ENCODE data around the gene CYB5B.
A peak's percentile ranks its signal among the peaks of the same experiment; 100 is the strongest.

CYB5B gene

DNA sequence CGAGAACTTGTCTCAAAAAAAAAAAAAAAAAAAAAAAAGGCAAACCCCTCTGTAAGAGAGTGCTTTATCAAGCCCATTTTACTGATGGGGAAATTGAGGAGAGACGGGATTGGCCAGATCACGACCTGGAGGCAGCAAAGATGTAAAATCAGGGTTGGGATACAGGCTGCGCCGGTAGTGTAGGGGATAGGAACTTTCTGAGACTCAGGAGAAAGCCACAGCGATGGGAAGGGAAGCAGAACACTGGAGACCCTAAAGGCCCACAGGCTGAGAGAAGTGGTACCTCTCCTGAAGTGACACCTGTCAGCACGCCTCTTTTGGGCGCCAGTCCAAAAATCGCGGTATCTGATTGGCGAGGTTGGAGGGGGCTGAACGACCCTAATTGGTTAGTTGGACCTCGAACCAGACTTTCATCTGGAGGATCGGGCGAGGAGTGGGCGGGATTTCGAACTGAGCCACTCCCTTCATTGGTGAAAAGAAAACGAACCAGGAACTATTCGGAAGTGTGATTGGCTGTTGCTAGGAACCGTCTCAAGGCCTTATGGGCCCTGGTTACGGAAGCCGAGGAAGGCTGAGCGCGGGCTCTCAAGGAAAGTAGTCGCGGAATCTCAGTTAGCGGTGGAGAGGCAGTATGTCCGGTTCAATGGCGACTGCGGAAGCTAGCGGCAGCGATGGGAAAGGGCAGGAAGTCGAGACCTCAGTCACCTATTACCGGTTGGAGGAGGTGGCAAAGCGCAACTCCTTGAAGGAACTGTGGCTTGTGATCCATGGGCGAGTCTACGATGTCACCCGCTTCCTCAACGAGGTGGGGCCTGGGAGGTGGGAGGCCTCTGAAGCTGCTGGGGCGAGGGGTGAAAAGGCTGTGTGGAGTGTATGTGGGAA is at the start of gene CYB5B:
TSS of gene CYB5B (plus strand) at position 567 of the 882 bp plus-strand sequence. CDS start at position 632, 65 bp downstream.
- DNase-seq: peak; percentile 91

DNA sequence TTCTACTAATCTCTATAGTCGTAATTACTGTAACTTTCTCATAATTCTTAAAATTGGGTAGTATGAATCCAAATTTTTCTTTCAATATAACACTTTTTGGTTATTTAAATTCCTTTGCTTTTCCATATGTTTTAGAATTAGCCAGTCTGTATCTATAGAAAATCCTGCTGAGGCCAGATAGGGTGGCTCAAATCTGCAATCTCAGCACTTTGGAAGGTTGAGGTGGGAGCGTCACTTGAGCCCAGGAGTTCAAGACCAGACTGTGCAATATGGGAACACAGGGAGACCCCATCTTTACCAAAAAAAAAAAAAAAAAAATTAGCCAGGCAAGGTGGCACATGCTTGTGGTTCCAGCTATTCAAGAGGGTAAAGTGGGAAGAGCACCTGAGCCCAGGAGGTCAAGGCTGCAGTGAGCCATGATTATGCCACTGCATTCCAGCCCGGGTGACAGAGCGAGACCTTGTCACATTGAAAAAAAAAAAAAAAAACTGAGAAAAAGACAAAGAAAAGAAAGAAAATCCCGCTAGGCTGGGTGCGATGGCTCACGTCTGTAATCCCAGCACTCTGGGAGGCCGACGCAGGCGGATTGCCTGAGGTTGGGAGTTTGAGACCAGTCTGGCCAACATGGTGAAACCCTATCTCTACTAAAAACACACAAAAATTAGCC is 47.9 kb upstream of the CYB5B start:
- DNase-seq: no peak

GRCh38 chr16:69378036-69378435 is 46.4 kb upstream of the CYB5B start:
- DNase-seq: no peak

DNA sequence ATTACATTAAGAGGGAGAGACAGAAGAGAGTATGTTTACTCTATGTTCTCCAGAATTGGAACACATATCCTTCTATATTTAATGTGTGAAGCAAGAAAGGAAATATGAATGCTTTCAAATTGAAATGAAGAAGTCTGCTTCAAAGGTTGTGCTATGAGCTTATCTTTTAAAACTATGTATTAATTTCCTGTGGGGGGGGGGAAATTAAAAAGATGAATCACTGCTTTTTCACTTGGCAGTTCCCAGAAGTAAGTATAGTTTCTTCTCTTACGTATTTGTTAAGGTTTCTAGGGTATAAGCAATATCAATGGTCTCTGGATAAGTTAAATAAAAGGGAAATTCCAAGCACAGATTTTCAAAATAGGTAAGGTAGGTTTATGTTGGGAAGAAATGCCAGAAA is 45.7 kb upstream of the CYB5B start:
- DNase-seq: no peak

GRCh38 chr16:69381231-69381630 is 43.2 kb upstream of the CYB5B start:
- DNase-seq: no peak

- DNase-seq: no peak
Measured at GRCh38 chr16:69382421-69382820, 42.0 kb upstream of the CYB5B start.

DNA sequence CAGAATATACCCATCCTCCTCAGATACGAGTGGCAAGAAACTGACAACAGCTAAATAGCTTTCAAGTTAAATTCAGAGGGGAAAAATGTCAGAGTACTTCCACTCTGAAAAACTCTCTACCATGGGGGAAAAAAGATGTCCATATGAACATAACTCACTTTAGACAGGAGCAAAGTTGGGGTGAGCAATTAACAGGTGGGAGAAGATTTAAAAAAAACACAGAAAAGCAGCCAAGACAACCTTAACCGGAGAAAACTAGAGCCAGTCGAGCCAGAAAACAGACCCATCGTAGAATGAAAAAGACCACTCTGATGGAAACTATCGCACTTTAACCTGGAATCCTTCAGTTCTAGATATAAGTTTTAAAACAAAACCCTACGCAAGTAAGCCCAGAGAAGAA is 39.4 kb upstream of the CYB5B start:
- no peak for DNase-seq

DNA sequence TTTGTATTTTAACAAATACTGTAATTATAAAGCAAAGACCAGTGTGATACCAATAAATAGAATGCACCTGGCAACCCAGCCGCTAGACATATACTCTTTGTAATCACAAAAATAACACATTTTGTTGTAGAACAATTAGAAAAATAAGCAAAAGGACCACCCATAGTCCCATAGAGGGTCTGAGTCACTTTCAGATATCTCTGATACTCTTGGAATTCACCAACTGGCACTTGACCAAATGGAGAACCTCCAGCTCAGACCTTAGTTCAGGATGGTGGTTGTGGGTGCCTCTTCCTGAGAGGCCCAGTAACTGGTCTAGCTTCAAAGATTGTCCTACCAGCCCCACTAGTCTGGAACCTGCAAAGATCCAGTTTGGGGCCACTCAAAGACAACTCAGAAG is 37.8 kb upstream of the CYB5B start:
- no peak for DNase-seq

- DNase-seq: no peak
Measured at GRCh38 chr16:69393898-69394849, 30.2 kb upstream of the CYB5B start.

- DNase-seq: no peak
Measured at GRCh38 chr16:69395859-69396186, 28.6 kb upstream of the CYB5B start.

DNA sequence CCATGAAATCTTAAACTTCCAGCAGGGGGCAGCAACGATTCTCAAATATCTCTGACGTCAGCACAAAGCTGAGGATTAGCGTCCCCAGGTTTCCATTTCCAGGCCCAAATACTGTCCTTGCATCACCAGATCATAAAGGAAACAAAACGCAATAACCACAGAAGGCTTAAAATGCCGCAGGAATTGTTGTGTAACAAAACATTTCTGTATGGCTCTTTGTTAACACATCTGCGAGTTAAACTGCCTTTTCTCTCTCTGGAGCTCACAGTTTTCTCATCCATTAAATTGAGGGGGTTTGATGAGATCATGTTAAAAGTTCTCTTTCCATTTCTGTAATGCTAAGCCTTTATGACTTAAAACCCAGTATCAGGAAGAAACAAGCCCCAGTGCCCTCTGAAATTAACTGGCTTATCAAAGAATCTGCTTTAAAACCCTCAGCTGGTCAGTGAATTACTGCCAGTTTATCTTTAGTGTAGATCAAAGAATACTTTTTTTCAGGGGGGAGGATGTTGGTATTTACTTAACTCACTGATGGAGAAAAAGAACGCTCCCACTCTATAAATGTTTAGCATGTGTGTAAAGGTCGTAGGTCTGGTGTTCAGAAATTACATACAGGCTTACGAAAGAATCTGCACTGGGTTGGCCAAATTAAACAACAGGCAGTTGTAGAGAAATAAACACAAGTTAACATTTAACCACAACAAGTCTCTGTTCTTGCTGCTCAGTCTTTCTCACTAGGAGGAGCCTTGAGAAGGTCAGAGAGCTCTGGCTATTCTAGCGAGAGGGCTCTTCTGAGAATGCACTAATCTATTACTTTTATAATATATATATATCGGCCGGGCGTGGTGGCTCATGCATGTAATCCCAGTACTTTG is 28.0 kb upstream of the CYB5B start:
- DNase-seq: peak; percentile 62

DNA sequence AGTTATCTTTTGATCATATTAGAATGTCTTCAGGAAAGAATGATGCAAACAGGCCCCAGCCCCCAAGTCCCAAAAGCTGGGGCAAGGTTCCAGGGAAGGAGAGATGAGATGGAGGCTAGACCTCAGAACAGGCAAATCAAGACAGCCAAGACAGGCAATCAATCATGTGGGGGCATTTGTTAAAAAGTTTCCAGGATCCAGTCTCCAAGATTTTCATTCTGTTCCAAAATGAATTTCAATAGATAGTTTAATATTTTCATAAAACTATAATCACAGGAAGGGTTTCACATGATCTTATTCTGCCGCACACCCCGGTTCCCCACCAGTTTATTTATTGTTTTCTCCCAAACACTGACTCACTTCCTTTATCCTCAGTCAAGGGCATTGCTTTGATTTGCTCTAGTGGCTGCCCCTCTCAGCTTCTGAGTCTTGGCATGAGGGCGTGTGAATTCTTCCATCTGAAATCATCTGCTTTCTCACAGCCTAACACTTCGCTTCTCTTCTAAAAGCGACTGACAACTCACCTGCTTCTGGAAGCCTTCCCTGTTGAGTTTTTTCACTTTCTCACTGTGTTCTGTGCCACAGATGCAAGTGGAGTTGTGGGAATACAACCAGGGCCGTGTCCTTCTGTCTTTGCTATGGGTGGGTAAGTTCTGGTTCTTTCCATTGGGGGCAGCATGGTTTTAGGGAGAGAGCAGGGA is 26.4 kb upstream of the CYB5B start:
- no peak for DNase-seq

DNA sequence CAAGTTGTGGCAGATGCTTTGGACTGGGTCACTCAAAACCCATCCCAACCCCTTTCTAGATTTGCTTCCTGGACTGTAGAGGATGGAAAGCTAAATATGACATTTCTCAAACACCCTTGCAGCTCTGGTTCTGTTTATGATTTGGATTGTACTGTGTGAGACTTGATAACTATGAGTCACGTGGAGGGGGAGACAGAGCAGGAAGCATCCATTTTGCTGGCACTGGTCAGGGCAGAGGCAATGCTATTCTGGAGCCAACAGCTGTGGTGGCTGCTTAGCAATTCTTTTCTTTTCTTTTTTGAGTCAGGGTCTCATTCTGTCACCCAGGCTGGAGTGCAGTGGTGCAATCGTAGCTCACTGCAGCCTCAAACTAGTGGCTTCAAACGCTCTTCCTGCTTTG is 25.1 kb upstream of the CYB5B start:
- no peak for DNase-seq

- no peak for DNase-seq
Measured at GRCh38 chr16:69402439-69402838, 22.0 kb upstream of the CYB5B start.

GRCh38 chr16:69404275-69404805 is 20.1 kb upstream of the CYB5B start:
- no peak for DNase-seq

DNA sequence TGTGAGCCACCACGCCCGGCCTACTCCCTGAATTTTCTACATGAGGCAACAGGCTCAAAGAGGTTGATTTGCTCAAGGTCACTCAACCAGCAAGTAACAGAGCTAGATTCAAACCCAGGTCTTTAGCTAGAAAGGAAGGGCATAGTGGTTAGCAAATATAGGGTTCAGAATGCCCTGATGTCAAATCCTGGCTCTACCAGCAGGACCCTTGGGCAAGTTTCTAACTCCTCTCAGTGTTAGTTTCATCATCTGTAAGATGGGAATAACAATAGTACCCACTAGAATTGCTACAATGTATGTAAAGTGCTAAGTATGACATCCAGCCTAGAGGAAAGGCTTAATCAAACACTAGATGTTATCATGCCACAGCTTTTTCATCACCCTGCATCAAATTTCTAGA is 19.1 kb upstream of the CYB5B start:
- no peak for DNase-seq

GRCh38 chr16:69405757-69406156 is 18.7 kb upstream of the CYB5B start:
- no peak for DNase-seq

DNA sequence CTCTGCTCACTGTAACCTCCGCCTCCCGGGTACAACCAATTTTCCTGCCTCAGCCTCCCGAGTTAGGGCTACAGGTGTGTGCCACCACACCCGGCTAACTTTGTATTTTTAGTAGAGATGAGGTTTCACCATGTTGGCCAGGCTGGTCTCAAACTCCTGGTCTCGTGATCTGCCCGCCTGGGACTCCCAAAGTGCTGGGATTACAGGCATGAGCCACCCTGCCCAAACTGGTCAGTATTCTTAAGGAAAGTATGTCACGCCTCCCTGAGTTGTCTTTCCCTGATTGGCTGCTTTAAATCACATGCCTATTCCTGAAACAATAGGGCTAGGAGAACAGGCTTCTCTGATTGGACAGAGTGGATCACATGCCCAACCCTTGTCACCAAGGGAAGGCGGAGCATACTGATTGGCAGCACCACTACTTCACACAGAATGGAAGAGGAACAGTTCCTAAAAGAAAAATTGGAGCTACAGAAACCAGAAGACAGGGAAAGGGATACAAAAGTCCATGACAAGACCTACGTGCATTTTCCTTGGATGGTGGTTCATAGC is 17.6 kb upstream of the CYB5B start:
- peak; percentile 32 for DNase-seq

DNA sequence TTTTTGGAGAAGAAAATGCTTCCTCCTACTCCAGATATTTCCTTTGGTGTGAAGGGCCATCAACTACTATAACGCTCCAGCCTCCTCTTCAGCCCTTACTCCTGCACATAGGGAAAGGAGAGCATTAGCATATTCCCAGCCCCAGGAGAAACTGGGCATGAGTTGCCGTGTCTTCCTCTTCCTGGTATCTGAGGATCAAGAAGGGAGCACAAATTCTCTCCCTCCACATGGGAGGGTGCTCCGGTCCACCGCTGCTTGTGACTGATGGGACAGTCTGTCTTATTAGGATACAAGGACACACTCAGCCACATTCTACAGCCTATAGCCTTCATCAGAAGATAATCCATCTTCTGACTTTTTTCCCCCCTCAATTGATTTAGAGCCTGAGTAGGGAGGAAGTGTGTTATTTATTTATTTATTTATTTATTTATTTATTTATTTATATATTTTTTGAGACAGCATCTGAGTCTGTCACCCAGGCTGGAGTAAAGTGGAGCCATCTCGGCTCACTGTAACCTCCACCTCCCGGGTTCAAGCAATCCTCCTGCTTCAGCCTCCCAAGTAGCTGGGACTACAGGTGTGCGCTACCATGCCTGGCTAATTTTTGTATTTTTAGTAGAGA is 16.6 kb upstream of the CYB5B start:
- DNase-seq: no peak

DNA sequence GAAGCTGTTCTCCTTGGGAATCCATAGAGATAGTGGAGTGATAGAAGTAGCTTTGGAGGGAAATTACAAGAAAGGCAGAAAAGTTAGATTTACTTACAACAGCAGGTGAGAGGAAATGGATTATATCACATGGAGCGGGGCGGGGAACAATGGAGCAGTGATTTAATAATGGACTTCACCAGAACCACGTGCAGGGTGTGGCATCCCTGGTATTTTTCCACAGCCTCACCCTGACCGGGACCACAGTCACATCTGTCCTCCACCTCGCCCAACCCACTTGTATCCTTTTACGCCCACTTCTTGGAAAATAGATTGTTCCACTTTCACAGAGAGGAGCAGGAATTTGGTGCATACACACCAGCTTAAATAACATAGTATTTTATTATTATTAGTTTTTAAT is 15.9 kb upstream of the CYB5B start:
- no peak for DNase-seq

Data from activated CD4-positive, CD25-positive, alpha-beta regulatory T cell treated with anti-CD3 and anti-CD28 coated beads, Interleukin-2, amount 50 U/mL, for 72 hours (primary cell).